GM23248 (cell line): Measurements from ENCODE around the gene TSHZ2. TPM values are rescaled to one million over a fixed set of nuclear protein-coding genes. Genes with fewer than 3 reads are reported as not detected.

Experiments used
- DNase-seq: peaks from one replicate; pipeline ENCODE4 v3.0.0-alpha.2; 2015
- H2AFZ ChIP-seq: fragments of 200-600 bp; sonication (generic); 2 replicates; pipeline ENCODE4 v1.6.1; 2016; ENCODE audit warnings: antibody characterized with exemption
- H3F3A ChIP-seq: fragments of 200-600 bp; sonication (generic); 2 replicates; pipeline ENCODE4 v1.6.1; 2016; ENCODE audit warnings: mild to moderate bottlenecking, antibody characterized with exemption, mixed run types; ENCODE audit not compliant: insufficient read depth
- H3K27ac ChIP-seq: fragments of 200-600 bp; sonication (generic); 2 replicates; pipeline ENCODE4 v1.5.1; 2016; ENCODE audit warnings: mild to moderate bottlenecking
- H3K27me3 ChIP-seq: fragments of 200-600 bp; sonication (generic); replicated peaks from 2 replicates; pipeline ENCODE4 v1.6.1; 2016; ENCODE audit warnings: mild to moderate bottlenecking; ENCODE audit not compliant: insufficient read depth
- H3K36me3 ChIP-seq: fragments of 200-600 bp; sonication (generic); 2 replicates; pipeline ENCODE4 v1.6.1; 2016; ENCODE audit warnings: low read depth, mild to moderate bottlenecking
- H3K4me1 ChIP-seq: fragments of 200-600 bp; sonication (generic); 2 replicates; pipeline ENCODE4 v1.6.1; 2016; ENCODE audit warnings: mild to moderate bottlenecking; ENCODE audit not compliant: insufficient read depth
- H3K4me2 ChIP-seq: fragments of 200-600 bp; sonication (generic); one replicate; pipeline ENCODE4 v1.6.1; 2016; ENCODE audit warnings: mild to moderate bottlenecking; ENCODE audit not compliant: unreplicated experiment
- H3K4me3 ChIP-seq: fragments of 200-600 bp; sonication (generic); 2 replicates; pipeline ENCODE4 v1.5.1; 2016; ENCODE audit warnings: mild to moderate bottlenecking
- H3K79me2 ChIP-seq: fragments of 200-600 bp; sonication (generic); 2 replicates; pipeline ENCODE4 v1.6.1; 2016; ENCODE audit warnings: mild to moderate bottlenecking; ENCODE audit not compliant: insufficient read depth
- H3K9ac ChIP-seq: fragments of 200-600 bp; sonication (generic); 2 replicates; pipeline ENCODE4 v1.6.1; 2016; ENCODE audit warnings: mild to moderate bottlenecking
- H3K9me2 ChIP-seq: fragments of 200-600 bp; sonication (generic); 2 replicates; pipeline ENCODE4 v1.6.1; 2016; ENCODE audit warnings: mixed run types, mild to moderate bottlenecking, moderate library complexity; ENCODE audit not compliant: insufficient read depth
- H3K9me3 ChIP-seq: fragments of 200-600 bp; sonication (generic); one replicate; pipeline ENCODE4 v1.6.1; 2017; ENCODE audit warnings: low read depth
- H4K20me1 ChIP-seq: fragments of 200-600 bp; sonication (generic); 2 replicates; pipeline ENCODE4 v1.6.0; 2016; ENCODE audit not compliant: insufficient read depth
- EZH2 ChIP-seq: fragments of 200-600 bp; sonication (generic); IDR thresholded peaks from 2 replicates; pipeline ENCODE4 v1.6.1; 2018; ENCODE audit warnings: antibody characterized with exemption, mild to moderate bottlenecking; ENCODE audit not compliant: insufficient read depth, poor library complexity, severe bottlenecking
- EZH2phosphoT487 ChIP-seq: fragments of 200-600 bp; sonication (generic); IDR thresholded peaks from 2 replicates; pipeline ENCODE4 v1.6.1; 2018; ENCODE audit warnings: antibody characterized with exemption, moderate library complexity, mild to moderate bottlenecking, low read depth; ENCODE audit not compliant: insufficient read depth
- WGBS, 2 experiments: methylation state at CpG; one replicate each; pipeline ENCODE4 v1.1.6; 2015 to 2017; ENCODE audit warnings: low lambda C conversion rate in 2 of 2, low coverage in 1 of 2; ENCODE audit errors: missing lambda C conversion rate in 2 of 2; 5-methylcytosine and 5-hydroxymethylcytosine counted together
- in situ Hi-C: fragments of 300-500 bp; cut with MboI; formaldehyde crosslinking; loops from 2 replicates; pipeline ENCODE4 v1.15.0; 2020
- polyA plus RNA-seq: library from polyadenylated mRNA; unstranded; fragments of >200 nt; fragmentation: Nextera tagmentation; extraction: Ambion mirVana; gene quantifications from 2 replicates; pipeline ENCODE4 v1.2.1, GENCODE V29; 2016
- total RNA-seq: library from RNA; depleted of rRNA; stranded (reverse); fragments of >200 nt; shearing (Covaris generic); gene quantifications from 2 replicates; pipeline ENCODE4 v1.2.3, GENCODE V29; 2014

TSHZ2 gene
- total and polyA plus RNA-seq, 2 experiments from 2014 or later: 4.5 to 13.4 TPM

DNA sequence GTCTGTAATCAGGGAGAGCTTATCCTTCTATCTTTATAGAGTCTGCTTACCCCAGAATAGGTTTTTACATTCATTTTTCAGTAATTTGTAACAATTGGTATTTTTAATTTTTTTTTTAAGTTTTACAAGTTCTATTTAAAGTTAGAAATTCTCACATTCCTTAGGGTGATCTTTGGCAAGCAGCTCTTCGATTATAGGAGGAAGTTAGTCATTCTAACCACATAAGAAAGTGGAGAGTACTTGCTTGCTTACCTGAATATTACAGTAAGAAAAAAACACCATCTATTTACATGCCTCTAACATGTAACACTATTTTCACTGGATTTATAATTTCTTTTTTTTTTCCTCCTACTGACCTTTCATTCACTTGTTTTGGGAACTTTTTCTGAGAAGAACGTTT lies 6.7 kb downstream of the TSHZ2 start:
- peak; percentile 57 for DNase-seq
- in situ Hi-C loops: no loop called here

DNA sequence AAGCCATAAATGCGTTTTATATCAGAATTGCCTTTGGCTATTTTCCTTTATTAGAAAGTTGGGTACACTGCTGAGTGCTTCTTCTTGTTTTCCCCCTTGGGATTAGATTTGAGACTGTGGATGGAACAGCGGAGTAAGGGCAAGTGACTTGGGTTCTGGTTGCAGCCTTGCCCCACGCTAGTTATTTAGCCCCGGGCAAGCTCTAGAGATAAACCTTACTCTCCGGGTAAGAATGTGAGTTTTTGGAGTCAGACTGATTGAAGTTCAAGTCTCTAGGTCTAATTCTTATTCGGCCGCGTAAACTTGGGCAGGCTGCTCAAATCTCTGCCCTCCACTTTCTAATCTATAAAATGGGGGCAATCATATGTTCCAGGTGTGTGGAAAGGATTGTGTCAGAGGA lies 8.9 kb downstream of the TSHZ2 start:
- Histone ChIP-seq H3F3A (peaks cover 8% of the 10 kb centered on the region), H3K9me3 (no peaks in the 10 kb centered on the region), H3K9me2 (no peaks in the 10 kb centered on the region), H3K9ac (no peak overlapping the region), H3K79me2 (peaks cover 68% of the 10 kb centered on the region), H4K20me1 (no peaks in the 10 kb centered on the region), H3K4me1 (peaks cover 22% of the 10 kb centered on the region), H3K27me3 (no peaks in the 10 kb centered on the region), H2AFZ (no peak overlapping the region), H3K4me3 (no peak overlapping the region), H3K27ac (no peak overlapping the region), H3K4me2 (no peak overlapping the region), H3K36me3 (no peaks in the 10 kb centered on the region)
- 95 to 99% methylated on average over 8 of the region's 8 CpGs for WGBS, 2 experiments
- no peak for DNase-seq
- in situ Hi-C loops: no loop called here
- no peak for TF ChIP-seq EZH2
- TF ChIP-seq EZH2phosphoT487: no peak

More for the DNA sequence above, 6.7 kb downstream of the TSHZ2 start:
- Histone ChIP-seq H3K4me3 (no peak overlapping the region), H2AFZ (no peak overlapping the region), H3K79me2 (peaks cover 87% of the 10 kb centered on the region), H3K9ac (no peak overlapping the region), H3K36me3 (no peaks in the 10 kb centered on the region), H3F3A (0 out of 2 replicates have a peak, but pooled peaks cover 9% of the 10 kb centered on the region), H3K27ac (no peak overlapping the region), H3K4me1 (peaks cover 26% of the 10 kb centered on the region), H4K20me1 (no peaks in the 10 kb centered on the region), H3K4me2 (peak overlapping the region; percentile 38), H3K9me3 (no peaks in the 10 kb centered on the region), H3K9me2 (no peaks in the 10 kb centered on the region), H3K27me3 (no peaks in the 10 kb centered on the region)
- 43 to 47% methylated on average over 2 of the region's 2 CpGs for WGBS, 2 experiments
- TF ChIP-seq EZH2phosphoT487 (no peak), EZH2 (no peak)

DNA sequence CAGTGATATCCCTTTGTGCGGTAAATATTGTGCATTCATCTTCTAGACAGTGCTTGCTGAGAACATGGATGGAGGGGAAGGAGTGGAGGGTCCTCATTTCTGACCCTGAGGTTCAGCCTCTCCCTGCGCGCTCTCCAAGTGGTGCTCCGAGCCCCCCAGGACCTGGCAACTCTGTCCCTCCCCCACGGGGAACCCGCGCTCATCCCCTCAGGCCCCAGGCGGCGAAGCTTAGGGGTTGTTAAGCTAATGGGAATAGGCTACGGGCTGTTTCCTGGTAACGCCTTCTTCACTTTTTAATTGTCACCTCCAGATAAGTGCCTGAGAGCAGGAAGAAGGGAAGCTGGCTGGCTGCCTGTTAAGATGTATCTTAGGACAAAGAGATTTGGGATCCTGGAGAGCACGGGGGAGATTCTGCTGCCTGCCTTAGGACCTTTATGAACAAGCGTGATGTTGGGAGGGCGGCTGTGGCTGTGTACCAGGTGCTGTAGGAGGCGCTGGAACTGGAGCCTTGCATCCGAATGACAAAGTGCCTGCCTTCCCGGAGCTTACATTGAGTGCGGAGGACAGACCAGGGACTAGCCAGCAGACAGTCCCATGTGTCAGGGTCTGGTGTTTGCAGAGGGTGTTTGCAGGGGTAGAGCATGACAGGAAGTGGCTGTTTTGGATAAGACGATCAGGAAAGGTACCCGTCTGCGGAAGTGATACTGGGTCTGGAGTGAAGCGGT lies 11.7 kb downstream of the TSHZ2 start:
- H2AFZ ChIP-seq: no peak overlapping the region
- WGBS, 2 experiments: 93 to 96% methylated on average over 22 of the region's 22 CpGs
- DNase-seq: no peak
- no peaks in the 10 kb centered on the region for H3K36me3 ChIP-seq
- H3K27ac ChIP-seq: no peak overlapping the region
- H3F3A ChIP-seq: peaks cover 8% of the 10 kb centered on the region
- no peak for TF ChIP-seq EZH2
- no peak for TF ChIP-seq EZH2phosphoT487
- no peaks in the 10 kb centered on the region for H3K27me3 ChIP-seq
- H3K9ac ChIP-seq: no peak overlapping the region
- no peaks in the 10 kb centered on the region for H3K9me3 ChIP-seq
- H3K79me2 ChIP-seq: peaks cover 48% of the 10 kb centered on the region
- no peak overlapping the region for H3K4me3 ChIP-seq
- no peaks in the 10 kb centered on the region for H3K9me2 ChIP-seq
- no peaks in the 10 kb centered on the region for H4K20me1 ChIP-seq
- in situ Hi-C loops: no loop called here
- H3K4me2 ChIP-seq: no peak overlapping the region
- H3K4me1 ChIP-seq: peaks cover 14% of the 10 kb centered on the region; the same call in 1 of the 2 replicates

DNA sequence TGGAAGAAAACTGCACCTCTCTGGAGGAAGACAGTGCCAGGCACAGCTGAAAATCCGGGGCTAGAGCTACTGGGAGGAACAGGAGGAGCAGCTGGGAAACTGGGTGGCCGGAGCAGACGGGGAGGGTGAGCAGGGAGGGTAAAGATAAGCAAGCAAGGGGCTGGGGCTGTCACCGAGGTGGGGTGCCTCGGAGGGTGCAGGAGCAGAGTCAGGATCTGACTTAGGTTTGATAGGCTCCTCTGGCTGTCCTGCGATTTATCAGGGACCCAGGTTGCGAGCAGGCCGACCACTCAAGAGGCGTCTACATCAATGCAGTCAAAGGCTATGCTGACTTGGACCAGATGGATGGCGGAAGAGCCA lies 12.3 kb downstream of the TSHZ2 start:
- TF ChIP-seq EZH2phosphoT487 (no peak), EZH2 (no peak)
- H3K4me3 ChIP-seq: no peak overlapping the region
- peaks cover 9% of the 10 kb centered on the region; the same call in 1 of the 2 replicates for H3K4me1 ChIP-seq
- no peak overlapping the region for H3K4me2 ChIP-seq
- peaks cover 44% of the 10 kb centered on the region for H3K79me2 ChIP-seq
- in situ Hi-C loops: no loop called here
- DNase-seq: no peak
- H3F3A ChIP-seq: peaks cover 8% of the 10 kb centered on the region
- no peak overlapping the region for H2AFZ ChIP-seq
- no peaks in the 10 kb centered on the region for H3K27me3 ChIP-seq
- H4K20me1 ChIP-seq: no peaks in the 10 kb centered on the region
- 97 to 99% methylated on average over 10 of the region's 10 CpGs for WGBS, 2 experiments
- no peak overlapping the region for H3K9ac ChIP-seq
- no peaks in the 10 kb centered on the region for H3K9me3 ChIP-seq
- no peak overlapping the region for H3K27ac ChIP-seq
- H3K36me3 ChIP-seq: no peaks in the 10 kb centered on the region
- H3K9me2 ChIP-seq: no peaks in the 10 kb centered on the region
